Neural crest cell (in vitro differentiated cells): Measurements from ENCODE around the gene NT5C3A. TPM values are rescaled to one million over a fixed set of nuclear protein-coding genes. Genes with fewer than 3 reads are reported as not detected.

ENCODE experiments used
- DNase-seq: peaks from one replicate; pipeline ENCODE4 v3.0.0; 2021; ENCODE audit warnings: low read depth, mixed read lengths, low spot score
- H3K27ac Mint-ChIP-seq: one replicate; pipeline ENCODE4 v1.8.0; 2021; ENCODE audit warnings: mild to moderate bottlenecking, mixed read lengths; ENCODE audit not compliant: unreplicated experiment
- H3K27me3 Mint-ChIP-seq: 2 replicates; pipeline ENCODE4 v1.8.0; 2021; ENCODE audit warnings: low read depth, mild to moderate bottlenecking, mixed read lengths
- H3K36me3 Mint-ChIP-seq: 2 replicates; pipeline ENCODE4 v1.8.0; 2021; ENCODE audit warnings: low read depth, mild to moderate bottlenecking, mixed read lengths
- H3K4me1 Mint-ChIP-seq: 2 replicates; pipeline ENCODE4 v1.8.0; 2021; ENCODE audit warnings: mixed read lengths
- H3K4me3 Mint-ChIP-seq: one replicate; pipeline ENCODE4 v1.8.0; 2021; ENCODE audit warnings: mild to moderate bottlenecking, mixed read lengths
- H3K9me3 Mint-ChIP-seq: 2 replicates; pipeline ENCODE4 v1.8.0; 2021; ENCODE audit warnings: mixed read lengths
- total RNA-seq: library from RNA; stranded (reverse); gene quantifications from 2 replicates; pipeline ENCODE4 v1.2.1, GENCODE V29; 2021
- TF ChIP-seq, protein P1 (sequence below): fragments of 200-600 bp; sonication (generic); conservative IDR thresholded peaks from 2 replicates; pipeline ENCODE4 v1.5.0; 2021; ENCODE audit warnings: antibody characterized with exemption, mild to moderate bottlenecking

Gene NT5C3A
- total RNA-seq, 1 donor from 2014 or later: 35.5 TPM

GRCh38 chr7:33054261-33054964 lies 8.2 kb downstream of the NT5C3A start:
- H3K9me3 Mint-ChIP-seq: no peaks in the 10 kb centered on the region
- no peaks in the 10 kb centered on the region for H3K36me3 Mint-ChIP-seq
- H3K4me3 Mint-ChIP-seq: no peak overlapping the region
- TF ChIP-seq, protein P1, sequence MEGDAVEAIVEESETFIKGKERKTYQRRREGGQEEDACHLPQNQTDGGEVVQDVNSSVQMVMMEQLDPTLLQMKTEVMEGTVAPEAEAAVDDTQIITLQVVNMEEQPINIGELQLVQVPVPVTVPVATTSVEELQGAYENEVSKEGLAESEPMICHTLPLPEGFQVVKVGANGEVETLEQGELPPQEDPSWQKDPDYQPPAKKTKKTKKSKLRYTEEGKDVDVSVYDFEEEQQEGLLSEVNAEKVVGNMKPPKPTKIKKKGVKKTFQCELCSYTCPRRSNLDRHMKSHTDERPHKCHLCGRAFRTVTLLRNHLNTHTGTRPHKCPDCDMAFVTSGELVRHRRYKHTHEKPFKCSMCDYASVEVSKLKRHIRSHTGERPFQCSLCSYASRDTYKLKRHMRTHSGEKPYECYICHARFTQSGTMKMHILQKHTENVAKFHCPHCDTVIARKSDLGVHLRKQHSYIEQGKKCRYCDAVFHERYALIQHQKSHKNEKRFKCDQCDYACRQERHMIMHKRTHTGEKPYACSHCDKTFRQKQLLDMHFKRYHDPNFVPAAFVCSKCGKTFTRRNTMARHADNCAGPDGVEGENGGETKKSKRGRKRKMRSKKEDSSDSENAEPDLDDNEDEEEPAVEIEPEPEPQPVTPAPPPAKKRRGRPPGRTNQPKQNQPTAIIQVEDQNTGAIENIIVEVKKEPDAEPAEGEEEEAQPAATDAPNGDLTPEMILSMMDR: no peak
- H3K4me1 Mint-ChIP-seq: peaks cover 19% of the 10 kb centered on the region
- no peaks in the 10 kb centered on the region for H3K27me3 Mint-ChIP-seq
- no peak for DNase-seq
- H3K27ac Mint-ChIP-seq: no peak overlapping the region

DNA sequence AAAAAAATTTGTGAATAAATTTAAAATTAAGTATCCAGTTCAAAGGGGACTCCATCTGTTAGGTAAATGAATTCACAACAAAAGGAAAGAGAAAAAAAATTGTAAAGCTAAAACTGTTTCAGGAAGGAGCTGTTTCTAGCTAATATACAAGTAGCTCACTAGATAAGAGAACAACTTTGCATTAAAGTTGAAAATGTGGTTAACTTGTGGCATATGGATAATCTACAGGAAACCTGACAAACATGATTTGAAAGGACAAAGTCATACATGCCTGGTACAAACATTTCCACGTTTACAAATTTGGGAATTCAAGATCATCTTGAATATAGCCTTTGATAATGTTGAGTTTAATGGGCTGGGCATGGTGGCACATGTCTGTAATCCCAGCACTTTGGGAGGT lies 8.9 kb downstream of the NT5C3A start:
- H3K36me3 Mint-ChIP-seq: no peaks in the 10 kb centered on the region
- TF ChIP-seq, protein P1: no peak
- peaks cover 15% of the 10 kb centered on the region for H3K4me1 Mint-ChIP-seq
- H3K27ac Mint-ChIP-seq: no peak overlapping the region
- H3K27me3 Mint-ChIP-seq: no peaks in the 10 kb centered on the region
- no peak for DNase-seq
- H3K4me3 Mint-ChIP-seq: no peak overlapping the region
- H3K9me3 Mint-ChIP-seq: no peaks in the 10 kb centered on the region

DNA sequence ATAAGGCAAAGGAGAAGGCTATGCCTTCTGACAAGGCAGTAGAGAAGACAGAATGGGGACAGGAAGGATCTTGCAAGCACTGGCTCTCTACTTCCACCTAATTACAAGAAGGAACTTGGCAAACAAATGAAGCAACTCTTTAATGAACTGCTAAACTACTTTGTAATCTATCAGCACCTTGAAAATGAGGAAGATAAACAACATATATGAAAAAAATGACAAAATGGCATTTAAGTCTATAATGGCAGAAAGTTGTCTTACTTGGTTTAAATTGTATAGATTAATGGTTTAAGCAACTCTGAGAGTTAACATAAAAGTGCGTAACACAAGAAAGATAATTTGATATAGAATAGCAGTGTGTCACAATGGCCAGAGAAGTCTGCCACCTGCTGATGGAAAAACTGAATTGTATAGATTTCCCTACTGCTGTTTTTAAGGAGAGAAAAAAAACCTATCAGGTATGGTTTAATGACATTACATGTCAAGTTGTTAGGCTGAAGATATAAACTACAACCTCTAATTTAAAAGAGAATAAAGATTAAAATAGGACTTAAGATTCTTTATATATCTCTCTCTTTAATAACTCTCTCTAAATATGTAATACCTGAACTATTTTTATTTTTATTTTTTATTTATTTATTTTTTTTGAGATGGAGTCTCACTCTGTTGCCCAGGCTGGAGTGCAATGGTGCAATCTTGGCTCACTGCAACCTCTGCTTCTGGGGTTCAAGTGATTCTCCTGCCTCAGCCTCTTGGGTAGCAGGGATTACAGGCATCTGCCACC lies 11.8 kb downstream of the NT5C3A start:
- peaks cover 12% of the 10 kb centered on the region for H3K4me1 Mint-ChIP-seq
- TF ChIP-seq, protein P1: peak; percentile 80
- no peaks in the 10 kb centered on the region for H3K9me3 Mint-ChIP-seq
- DNase-seq: no peak
- H3K4me3 Mint-ChIP-seq: no peak overlapping the region
- H3K27me3 Mint-ChIP-seq: no peaks in the 10 kb centered on the region
- no peaks in the 10 kb centered on the region for H3K36me3 Mint-ChIP-seq
- H3K27ac Mint-ChIP-seq: no peak overlapping the region

DNA sequence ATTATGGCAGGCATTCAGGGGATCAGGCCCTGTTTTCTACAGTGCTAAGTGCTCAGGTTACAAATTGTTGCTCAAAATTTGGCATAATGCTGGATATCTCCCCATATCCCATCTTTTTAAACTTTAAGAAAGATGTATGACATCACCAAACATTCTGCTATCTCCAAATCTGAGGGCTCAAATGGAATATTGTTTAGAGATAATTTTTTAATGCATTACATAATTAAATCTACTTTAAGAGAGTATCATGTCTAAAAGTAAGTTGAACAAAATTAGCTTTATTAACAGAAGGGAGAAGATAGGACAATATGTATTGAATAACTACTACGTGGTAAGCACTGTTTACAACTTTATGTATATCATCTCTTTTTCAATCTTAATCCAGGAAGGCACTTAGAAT lies 13.9 kb downstream of the NT5C3A start:
- Mint-ChIP-seq H3K9me3 (no peaks in the 10 kb centered on the region), H3K36me3 (no peaks in the 10 kb centered on the region), H3K27ac (no peak overlapping the region), H3K4me1 (peaks cover 19% of the 10 kb centered on the region), H3K4me3 (no peak overlapping the region), H3K27me3 (no peaks in the 10 kb centered on the region)
- TF ChIP-seq, protein P1: no peak
- no peak for DNase-seq

GRCh38 chr7:33048257-33048656 lies 14.3 kb downstream of the NT5C3A start:
- peaks cover 24% of the 10 kb centered on the region for H3K4me1 Mint-ChIP-seq
- H3K27ac Mint-ChIP-seq: no peak overlapping the region
- no peaks in the 10 kb centered on the region for H3K9me3 Mint-ChIP-seq
- no peak for DNase-seq
- no peaks in the 10 kb centered on the region for H3K27me3 Mint-ChIP-seq
- no peaks in the 10 kb centered on the region for H3K36me3 Mint-ChIP-seq
- H3K4me3 Mint-ChIP-seq: no peak overlapping the region
- TF ChIP-seq, protein P1: no peak
